ENCODE results near the gene C13orf46.

DNA sequence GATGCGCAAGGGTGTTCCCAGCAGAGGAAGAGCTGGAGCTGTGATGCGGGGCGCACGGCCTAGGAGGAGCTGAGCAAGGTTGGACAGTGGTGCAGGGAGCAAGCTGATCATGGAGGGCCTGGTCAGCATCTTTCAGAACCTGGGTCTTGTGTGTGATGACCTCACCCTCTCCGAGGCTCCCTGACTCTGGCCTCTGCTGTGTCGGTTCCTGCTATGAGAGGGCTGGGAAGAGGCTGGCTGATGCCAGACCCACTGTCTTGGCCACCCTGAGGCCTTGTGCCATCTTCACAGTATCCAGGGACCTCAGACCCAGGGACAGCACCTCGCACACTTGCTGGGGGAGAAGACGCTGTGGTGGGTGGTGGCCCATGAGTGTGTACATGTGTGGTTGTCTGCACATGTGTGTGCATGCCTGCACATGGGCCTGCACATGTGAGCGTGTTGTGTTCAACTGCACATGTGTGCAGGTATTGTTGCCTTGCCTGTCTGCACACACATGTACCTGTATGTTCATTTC, 16.5 kb upstream of the C13orf46 start:
- TF ChIP-seq POLR2A (IDR thresholded peaks at IDR 0.05; ENCODE audit: low read depth, low read length) = no peak
- TF ChIP-seq POLR2AphosphoS5 (IDR thresholded peaks at IDR 0.05; ENCODE audit: low read depth, low read length) = no peak

Data from GM12892 (cell line).